BJ (cell line): ENCODE results near the gene TARM1. TPM values are rescaled to one million over a fixed set of nuclear protein-coding genes. Genes with fewer than 3 reads are reported as not detected.

Experiments
- CTCF ChIA-PET: fragments of 350-600 bp; formaldehyde crosslinking; extraction: SDS; loops from one replicate; lab custom pipeline; 2021; ENCODE audit warnings: antibody characterized with exemption, inconsistent platforms; lab: Yijun Ruan, JAX
- POLR2A ChIA-PET: fragments of 300-600 bp; sonication (Branson Sonifier 250); formaldehyde crosslinking; extraction: SDS; loops from one replicate; lab custom pipeline; 2021; ENCODE audit warnings: antibody characterized with exemption; lab: Charles Lee
- DNase-seq: peaks from one replicate; pipeline ENCODE4 v3.0.0-alpha.2; 2011; ENCODE audit warnings: low read depth
- H3K27me3 ChIP-seq: 2 replicates; pipeline ENCODE4 v1.6.0; 2011; ENCODE audit warnings: low read length; ENCODE audit not compliant: control insufficient read depth, insufficient read depth
- H3K36me3 ChIP-seq: 2 replicates; pipeline ENCODE4 v1.5.1; 2011; ENCODE audit warnings: low read length; ENCODE audit not compliant: control insufficient read depth, insufficient read depth
- H3K4me3 ChIP-seq: 2 replicates; pipeline ENCODE4 v1.5.1; 2011; ENCODE audit warnings: low read depth, mild to moderate bottlenecking, control low read depth, low read length
- CTCF ChIP-seq: IDR thresholded peaks from 2 replicates; pipeline ENCODE4 v1.5.1; 2011; ENCODE audit warnings: low read depth, mild to moderate bottlenecking, control low read depth, inconsistent platforms, low read length, moderate library complexity; ENCODE audit not compliant: insufficient read depth
- polyA minus RNA-seq: library from RNA; depleted of rRNA, polyadenylated mRNA; stranded (reverse); fragments of >200 nt; gene quantifications from 2 replicates; pipeline ENCODE4 v1.2.3, GENCODE V29; 2011; rRNA and poly(A)+ RNA removed
- polyA plus RNA-seq: library from polyadenylated mRNA; depleted of rRNA; stranded (reverse); fragments of >200 nt; gene quantifications from 2 replicates; pipeline ENCODE4 v1.2.3, GENCODE V29; 2011; rRNA removed

Gene TARM1
- polyA plus RNA-seq: not detected in 2 replicates
- polyA minus RNA-seq: not detected in 2 replicates

- Histone ChIP-seq H3K4me3 (no peak within 1 kb of the TSS), H3K27me3 (no peaks in the 10 kb centered on the region), H3K36me3 (no peaks in the 10 kb centered on the region)
- ChIA-PET POLR2A (no interaction called here), CTCF (no interaction called here)
- DNase-seq: no peak
- no peak for TF ChIP-seq CTCF
Measured at GRCh38 chr19:54081032-54081431, at the start of gene TARM1. Gene TARM1 (minus strand): TSS chr19:54081365. CDS start chr19:54081340, 25 bp downstream.

DNA sequence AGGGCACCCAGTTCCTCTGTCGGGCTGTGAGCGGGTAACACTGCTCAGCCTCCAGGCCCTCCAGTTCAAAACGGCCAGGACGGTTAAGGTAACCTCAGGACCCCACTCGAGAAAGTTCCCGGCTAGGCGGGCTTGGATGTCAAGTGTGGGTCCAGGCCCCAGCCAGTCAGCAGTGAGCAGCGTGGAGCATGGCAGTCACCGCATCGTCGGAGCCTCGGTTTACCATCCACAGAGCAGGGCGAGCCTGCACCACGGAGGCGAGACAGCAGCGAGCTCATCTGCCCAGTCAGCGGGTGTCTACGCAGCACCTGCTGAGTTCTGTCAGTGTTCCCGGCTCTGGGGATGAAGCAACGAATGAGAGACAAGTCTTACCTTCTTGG is 48.4 kb upstream of the TARM1 start:
- Histone ChIP-seq H3K27me3 (no peaks in the 10 kb centered on the region), H3K4me3 (no peak overlapping the region), H3K36me3 (peaks cover 27% of the 10 kb centered on the region)
- ChIA-PET POLR2A (interaction anchor here (0.6 kb wide), 1 partner anchor 1047 kb away, joined by 3 read pairs; no protein-coding TSS in a partner anchor), CTCF (no interaction called here)
- TF ChIP-seq CTCF: no peak
- no peak for DNase-seq

DNA sequence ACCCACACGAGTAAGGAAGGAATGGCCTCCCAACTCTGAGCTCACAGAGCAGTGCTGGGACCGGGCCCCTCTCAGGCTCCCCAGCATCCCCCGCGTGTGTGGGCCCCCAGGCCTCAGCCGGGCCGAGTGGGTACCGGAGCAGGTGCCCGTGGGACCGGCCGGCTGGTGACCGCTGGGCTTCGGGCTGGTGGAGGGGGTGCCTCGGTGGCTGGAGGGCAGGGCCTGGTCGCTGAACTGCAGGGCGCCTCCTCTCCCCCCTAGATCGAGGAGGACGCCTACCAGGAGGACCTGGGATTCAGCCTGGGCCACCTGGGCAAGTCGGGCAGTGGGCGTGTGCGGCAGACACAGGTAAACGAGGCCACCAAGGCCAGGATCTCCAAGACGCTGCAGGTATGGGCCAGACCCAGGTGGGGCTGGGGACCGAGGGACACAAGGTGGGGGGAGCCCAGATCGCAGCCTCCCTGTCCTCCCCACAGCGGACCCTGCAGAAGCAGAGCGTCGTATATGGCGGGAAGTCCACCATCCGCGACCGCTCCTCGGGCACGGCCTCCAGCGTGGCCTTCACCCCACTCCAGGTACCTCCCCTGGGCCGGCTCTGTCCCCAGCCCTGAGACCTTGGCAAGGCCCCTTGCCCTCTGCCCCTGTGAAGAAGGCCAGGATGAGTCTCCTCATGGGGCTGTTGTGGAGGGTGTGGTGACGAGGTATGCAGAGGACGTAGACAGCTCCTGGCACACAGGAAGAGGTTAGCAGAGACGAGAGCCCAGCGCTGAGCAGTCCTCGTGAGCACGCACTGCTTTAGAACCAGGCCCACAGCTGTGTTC is 47.8 kb upstream of the TARM1 start:
- Histone ChIP-seq H3K36me3 (peaks cover 29% of the 10 kb centered on the region), H3K4me3 (no peak overlapping the region), H3K27me3 (no peaks in the 10 kb centered on the region)
- no peak for DNase-seq
- POLR2A ChIA-PET: no interaction called here
- CTCF ChIA-PET: no interaction called here
- TF ChIP-seq CTCF: no peak

GRCh38 chr19:54128441-54128725 is 47.2 kb upstream of the TARM1 start:
- H3K27me3 ChIP-seq: no peaks in the 10 kb centered on the region
- no peak for TF ChIP-seq CTCF
- no peak for DNase-seq
- POLR2A ChIA-PET: no interaction called here
- H3K36me3 ChIP-seq: peaks cover 34% of the 10 kb centered on the region
- CTCF ChIA-PET: no interaction called here
- H3K4me3 ChIP-seq: no peak overlapping the region

DNA sequence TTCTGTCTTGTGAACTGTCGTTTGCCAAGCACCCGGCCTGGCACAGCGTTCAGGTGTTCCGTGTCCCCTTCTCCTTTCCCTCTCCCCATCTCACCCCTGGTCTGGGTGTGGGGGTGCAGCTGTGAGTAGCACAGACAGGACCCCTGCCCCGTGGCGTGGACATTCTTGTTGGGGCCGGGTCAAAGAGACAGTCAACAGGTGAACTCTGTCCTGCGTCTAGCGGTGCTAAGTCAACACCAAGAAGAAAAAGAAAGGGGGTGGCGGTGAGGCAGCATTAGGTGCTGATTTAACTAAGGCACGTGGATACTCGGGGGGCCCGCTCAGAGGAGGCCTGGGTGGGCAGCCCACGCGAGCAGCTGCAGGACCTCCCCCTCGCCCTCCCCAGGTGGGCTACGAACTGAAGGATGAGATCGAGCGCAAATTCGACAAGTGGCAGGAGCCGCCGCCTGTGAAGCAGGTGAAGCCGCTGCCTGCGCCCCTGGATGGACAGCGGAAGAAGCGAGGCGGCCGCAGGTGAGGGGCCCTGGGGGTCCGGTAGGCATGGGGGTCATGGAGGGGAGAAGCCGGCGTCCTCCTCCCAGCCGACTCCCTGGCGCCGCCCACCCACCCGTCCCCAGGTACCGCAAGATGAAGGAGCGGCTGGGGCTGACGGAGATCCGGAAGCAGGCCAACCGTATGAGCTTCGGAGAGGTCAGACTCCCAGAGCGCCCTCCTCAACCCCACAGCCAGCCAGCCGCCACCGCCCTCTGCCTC is 46.7 kb upstream of the TARM1 start:
- CTCF ChIA-PET: no interaction called here

More for the DNA sequence above, 46.7 kb upstream of the TARM1 start:
- TF ChIP-seq CTCF: no peak
- Histone ChIP-seq H3K36me3 (peaks cover 35% of the 10 kb centered on the region), H3K27me3 (no peaks in the 10 kb centered on the region), H3K4me3 (no peak overlapping the region)
- no peak for DNase-seq
- POLR2A ChIA-PET: no interaction called here
